ENCODE results near the gene MYBPC2. TPM values are rescaled to one million over a fixed set of nuclear protein-coding genes. Genes with fewer than 3 reads are reported as not detected.
A peak's percentile ranks its signal among the peaks of the same experiment; 100 is the strongest.

MYBPC2 gene
- total RNA-seq, 4 donors from 2014 or later: 0.21 TPM; not detected in 3

DNA sequence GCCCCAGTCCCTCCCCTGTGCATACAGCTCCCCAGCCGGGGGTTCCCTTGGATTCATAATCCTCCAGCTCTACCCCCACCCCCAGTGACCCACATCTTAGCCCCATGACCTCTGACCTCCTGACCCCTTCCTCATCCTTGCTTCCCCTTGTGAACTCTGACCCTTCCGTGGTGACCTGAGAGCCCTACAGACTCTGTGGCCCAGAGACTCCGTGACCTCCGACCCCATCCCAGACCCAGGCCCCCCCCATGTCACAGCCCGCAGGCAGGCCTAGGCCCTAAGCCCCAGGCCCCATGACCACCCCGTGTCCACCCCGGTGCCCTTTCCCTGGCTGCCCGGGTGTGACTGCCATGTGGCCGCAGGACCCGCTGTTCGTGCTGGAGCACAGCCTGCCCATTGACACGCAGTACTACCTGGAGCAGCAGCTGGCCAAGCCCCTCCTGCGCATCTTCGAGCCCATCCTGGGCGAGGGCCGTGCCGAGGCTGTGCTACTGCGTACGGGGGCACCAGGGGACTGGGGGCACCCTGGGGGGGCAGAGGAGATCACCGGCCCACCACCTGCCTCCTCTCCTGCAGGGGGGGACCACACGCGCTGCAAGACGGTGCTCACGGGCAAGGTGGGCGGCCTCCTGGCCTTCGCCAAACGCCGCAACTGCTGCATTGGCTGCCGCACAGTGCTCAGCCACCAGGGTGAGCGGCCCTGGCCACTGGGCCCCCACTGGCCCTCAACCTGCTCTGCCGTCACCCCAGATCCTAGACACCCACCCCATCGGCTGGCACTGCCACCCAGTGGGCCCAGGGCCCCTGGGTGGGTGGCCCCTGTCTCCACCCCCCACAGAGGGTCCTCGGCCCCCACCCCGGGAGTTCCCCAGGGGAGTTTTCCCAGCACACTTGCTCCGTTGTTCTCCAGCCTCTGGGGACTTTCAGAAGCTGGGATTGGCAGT, 16.4 kb upstream of the MYBPC2 start:
- H3K4me1 ChIP-seq: peaks cover 0 to 48% (median 7%) of the 10 kb centered on the region in 4 donors
- no peaks in the 10 kb centered on the region for H3K9me3 ChIP-seq
- H3K27me3 ChIP-seq: peaks cover 0 to 44% of the 10 kb centered on the region in 2 donors
- peak overlapping the region in 2 of 4 donors; percentile 1 to 69 for H3K27ac ChIP-seq
- H3K36me3 ChIP-seq: peaks cover 0 to 11% (median 0%) of the 10 kb centered on the region in 3 donors
- TF ChIP-seq EP300 (IDR thresholded peaks at IDR 0.05): no peak
- no peak for TF ChIP-seq CTCF (IDR thresholded peaks at IDR 0.05)
- no peak overlapping the region for H3K4me3 ChIP-seq
- DNase-seq (ENCODE audit: low spot score in 2 of 2): no peak
- 77 to 80% methylated on average over 9 to 30 of the region's 35 CpGs for whole genome bisulfite sequencing, 2 donors

DNA sequence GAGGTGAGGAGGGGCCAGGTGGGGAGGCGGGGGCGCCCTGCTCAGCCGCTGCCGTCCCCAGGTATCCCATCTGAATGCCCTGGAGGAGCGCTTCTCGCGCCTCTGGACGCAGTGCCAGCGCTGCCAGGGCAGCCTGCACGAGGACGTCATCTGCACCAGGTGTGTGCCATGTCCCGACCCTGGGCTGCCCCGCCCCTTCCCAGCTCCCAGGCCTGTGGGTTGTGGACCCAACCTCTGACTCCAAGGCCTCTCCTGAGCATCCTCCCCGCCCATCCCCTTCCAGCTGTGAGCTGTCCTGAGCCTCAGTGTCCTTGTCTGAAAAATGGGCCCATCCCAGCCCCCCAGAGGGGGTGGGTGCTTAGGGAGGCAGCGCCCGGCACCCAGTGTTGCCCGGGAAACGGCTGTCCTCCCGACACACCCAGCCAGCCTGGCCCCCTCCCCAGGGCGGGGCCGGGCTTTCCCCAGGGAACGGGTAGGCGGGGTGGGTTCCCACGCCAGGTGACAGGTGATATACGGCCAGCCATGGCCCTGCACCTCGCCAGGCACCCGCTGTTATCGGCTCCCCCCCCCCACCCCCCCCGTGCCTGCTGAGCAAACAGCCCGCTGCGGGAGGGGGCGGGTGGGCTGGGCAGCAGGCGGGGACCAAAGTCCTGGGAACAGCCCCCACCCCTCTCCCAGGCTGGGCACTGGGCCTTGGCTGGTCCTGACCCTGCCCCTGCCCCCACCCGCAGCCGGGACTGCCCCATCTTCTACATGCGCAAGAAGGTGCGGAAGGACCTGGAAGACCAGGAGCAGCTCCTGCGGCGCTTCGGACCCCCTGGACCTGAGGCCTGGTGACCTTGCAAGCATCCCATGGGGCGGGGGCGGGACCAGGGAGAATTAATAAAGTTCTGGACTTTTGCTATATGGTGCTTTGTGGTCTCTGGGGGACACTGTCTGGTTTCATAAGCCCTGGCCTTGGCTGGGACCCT, 15.3 kb upstream of the MYBPC2 start:
- Histone ChIP-seq H3K27ac (peak overlapping the region in 2 of 4 donors; percentile 1 to 50), H3K9me3 (no peaks in the 10 kb centered on the region), H3K4me3 (peak overlapping the region in 1 of 4 donors; percentile 38), H3K27me3 (peaks cover 0 to 54% of the 10 kb centered on the region in 2 donors), H3K4me1 (peaks cover 0 to 48% (median 7%) of the 10 kb centered on the region in 4 donors), H3K36me3 (peaks cover 0 to 9% (median 0%) of the 10 kb centered on the region in 3 donors)
- no peak for DNase-seq (ENCODE audit: low spot score in 2 of 2)
- TF ChIP-seq CTCF (IDR thresholded peaks at IDR 0.05): no peak
- TF ChIP-seq POLR2A (IDR thresholded peaks at IDR 0.05): no peak
- TF ChIP-seq EP300 (IDR thresholded peaks at IDR 0.05): no peak
- WGBS, 2 donors: 74 to 80% methylated on average over 23 to 27 of the region's 42 CpGs

GRCh38 chr19:50418176-50419021, 14.3 kb upstream of the MYBPC2 start, which contains the start of gene SPIB:
Gene SPIB, plus strand, starts transcription at chr19:50418938. Its CDS starts 25 bp downstream, at chr19:50418963.
- Histone ChIP-seq H3K4me1 (peaks cover 0 to 48% (median 7%) of the 10 kb centered on the region in 4 donors), H3K27me3 (peaks cover 0 to 59% of the 10 kb centered on the region in 2 donors), H3K36me3 (peaks cover 0 to 2% (median 0%) of the 10 kb centered on the region in 3 donors), H3K9me3 (no peaks in the 10 kb centered on the region), H3K27ac (peak within 1 kb of the TSS in 1 of 4 donors; percentile 50), H3K4me3 (peak within 1 kb of the TSS in 2 of 4 donors; percentile 31 to 38)
- DNase-seq (ENCODE audit: low spot score in 2 of 2): no peak
- 25 to 29% methylated on average over 32 to 33 of the region's 34 CpGs for WGBS, 2 donors
- TF ChIP-seq CTCF (IDR thresholded peaks at IDR 0.05) (no peak), EP300 (IDR thresholded peaks at IDR 0.05) (no peak), POLR2A (IDR thresholded peaks at IDR 0.05) (no peak)

DNA sequence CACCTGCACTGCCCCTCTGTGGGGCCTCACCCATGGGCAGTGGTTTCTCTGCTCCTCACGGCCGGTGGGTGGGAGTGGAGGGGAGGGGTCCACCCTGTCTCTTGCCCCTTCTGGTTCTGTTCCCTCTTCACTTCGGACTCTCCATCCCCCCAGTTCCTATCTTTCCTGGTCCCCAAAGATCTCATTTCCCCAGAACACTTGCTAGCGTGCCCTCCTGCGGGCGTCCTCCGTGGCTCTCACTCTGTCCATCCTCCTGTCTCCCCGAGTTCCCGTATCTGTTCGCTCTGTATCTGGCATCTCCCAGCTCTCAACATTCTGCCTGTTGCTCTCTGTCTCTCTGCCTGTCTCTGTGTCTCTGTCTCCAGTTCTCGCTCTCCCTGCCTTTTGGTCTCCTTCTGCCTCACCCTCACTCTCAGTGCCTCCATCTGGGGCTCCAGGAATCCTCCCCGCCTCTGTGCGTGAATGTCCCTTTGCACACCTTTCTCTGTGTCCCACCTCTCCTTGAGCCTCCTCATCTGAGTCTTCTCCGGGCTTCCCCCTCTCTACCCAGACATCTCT, 13.6 kb upstream of the MYBPC2 start:
- 11 to 19% methylated on average over 14 of the region's 14 CpGs for WGBS, 2 donors
- no peaks in the 10 kb centered on the region for H3K36me3 ChIP-seq
- no peak for DNase-seq (ENCODE audit: low spot score in 2 of 2)
- H3K9me3 ChIP-seq: no peaks in the 10 kb centered on the region
- TF ChIP-seq CTCF (IDR thresholded peaks at IDR 0.05) (no peak), POLR2A (IDR thresholded peaks at IDR 0.05) (no peak), EP300 (IDR thresholded peaks at IDR 0.05) (no peak)
- peak overlapping the region in 2 of 4 donors; percentile 31 to 38 for H3K4me3 ChIP-seq
- peak overlapping the region in 1 of 4 donors; percentile 50 for H3K27ac ChIP-seq
- H3K4me1 ChIP-seq: peaks cover 0 to 48% (median 7%) of the 10 kb centered on the region in 4 donors
- peaks cover 0 to 59% of the 10 kb centered on the region in 2 donors for H3K27me3 ChIP-seq

Measured in tibial nerve (tissue), 4 donors.